ENCODE measurements around the gene AXL. TPM values are rescaled to one million over a fixed set of nuclear protein-coding genes. Genes with fewer than 3 reads are reported as not detected.
"Not testable (repeated sequence)": the region's sequence is repeated elsewhere in the genome, so short reads cannot be mapped to it uniquely, and the experiment has no call there.

AXL gene
- total and polyA plus RNA-seq, 2 of the 8 experiments (the other 6 are each of a cell fraction or from before 2014, with no cell fraction given) = 35.3 to 51.0 TPM

DNA sequence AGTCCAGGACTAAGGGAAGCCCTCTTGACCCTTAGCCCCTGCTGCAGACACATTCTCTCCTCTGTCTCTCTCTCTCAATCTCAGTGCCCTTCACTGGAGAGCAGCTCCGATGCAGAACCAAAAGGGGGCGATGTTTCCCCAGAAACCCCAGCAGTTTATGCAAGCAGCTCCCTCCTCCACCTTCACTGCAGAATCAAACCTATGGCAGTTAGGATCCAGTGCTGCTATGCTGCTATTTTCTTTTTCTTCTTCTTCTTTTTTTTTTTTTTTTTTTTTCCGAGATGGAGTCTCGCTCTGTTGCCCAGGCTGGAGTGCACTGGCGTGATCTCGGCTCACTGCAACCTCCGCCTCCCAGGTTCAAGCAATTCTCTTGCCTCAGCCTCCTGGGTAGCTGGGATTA, 14.7 kb upstream of the AXL start:
- not testable (repeated sequence) for H3K9me3 ChIP-seq (ENCODE audit: insufficient read depth in 2 of 2, low read depth in 1 of 2, low read length in 1 of 2); H3K23me2 ChIP-seq (ENCODE audit: low read depth, low read length); H4K91ac ChIP-seq (replicated peaks; ENCODE audit: insufficient read length, low read length); H2BK5ac ChIP-seq (ENCODE audit: low read depth, low read length); H3K14ac ChIP-seq (ENCODE audit: insufficient read length); H3K4me1 ChIP-seq (replicated peaks in 1 of 4; ENCODE audit: control insufficient read depth in 3 of 4, insufficient read depth in 4 of 4, low read length in 3 of 4); H2BK12ac ChIP-seq (ENCODE audit: low read depth, low read length); H3K56ac ChIP-seq (replicated peaks; ENCODE audit: insufficient read length, low read depth, low read length); H2AFZ ChIP-seq (ENCODE audit: low read length); H4K5ac ChIP-seq (ENCODE audit: insufficient read length, low read depth, low read length); H3K79me1 ChIP-seq (ENCODE audit: low read depth, low read length); H2BK120ac ChIP-seq (replicated peaks; ENCODE audit: low read depth, low read length); H3K23ac ChIP-seq (ENCODE audit: insufficient read length); H2BK20ac ChIP-seq (ENCODE audit: low read length); H3K4me2 ChIP-seq (ENCODE audit: insufficient read depth in 1 of 2, low read depth in 2 of 2, low read length in 2 of 2); H2BK15ac ChIP-seq (ENCODE audit: low read length); H3K18ac ChIP-seq (ENCODE audit: extremely low read depth, low read length); H3K9ac ChIP-seq (replicated peaks in 1 of 4; ENCODE audit: extremely low read depth in 1 of 4, low read depth in 3 of 4, low read length in 3 of 4); H3K4me3 ChIP-seq (ENCODE audit: extremely low read depth in 1 of 4, insufficient read depth in 2 of 4, low read depth in 3 of 4, low read length in 4 of 4); H3K79me2 ChIP-seq (ENCODE audit: control insufficient read depth in 1 of 2, insufficient read depth in 2 of 2, low read length in 2 of 2); H4K8ac ChIP-seq (ENCODE audit: extremely low read depth, insufficient read depth, low read length); H2AK5ac ChIP-seq (ENCODE audit: low read depth, low read length); H3K27me3 ChIP-seq (replicated peaks in 1 of 4; ENCODE audit: control insufficient read depth in 3 of 4, extremely low read depth in 1 of 4, insufficient read depth in 3 of 4, low read length in 3 of 4); H3K4ac ChIP-seq (replicated peaks; ENCODE audit: insufficient read length, low read depth, low read length); H3K27ac ChIP-seq (ENCODE audit: low read depth, low read length)
- POLR2A ChIA-PET (ENCODE audit: partially characterized antibody) = interaction anchor here (0.6 to 6.9 kb wide), 10 partner anchors 11 to 104 kb away, joined by 3 to 67 read pairs (median 6); partner anchors contain the start of genes AXL, CYP2S1 and HNRNPUL1
- FAIRE-seq (peak; percentile 65), DNase-seq (ENCODE audit: low read depth in 1 of 2, low spot score in 2 of 2) (peak; percentile 54 to 85)
- Histone ChIP-seq H3K36me3 (ENCODE audit: control insufficient read depth in 2 of 4, insufficient read depth in 4 of 4, low read length in 3 of 4) (peaks cover 34 to 81% (median 55%) of the 10 kb centered on the region in 4 experiments), H4K20me1 (replicated peaks in 1 of 2; ENCODE audit: control insufficient read depth in 1 of 2, insufficient read depth in 2 of 2, low read length in 2 of 2) (peaks cover 3 to 17% of the 10 kb centered on the region in 2 experiments)
- peak; percentile 85 to 96 (median 88) for TF ChIP-seq CTCF (IDR thresholded peaks at IDR 0.05; ENCODE audit: control extremely low read depth in 1 of 3, insufficient read depth in 1 of 3, low read depth in 1 of 3, low read length in 3 of 3)
- peak; percentile 91 to 94 for TF ChIP-seq RAD21 (IDR thresholded peaks at IDR 0.05 in 1 of 2, conservative IDR thresholded peaks at IDR 0.05 in 1 of 2; ENCODE audit: low read depth in 2 of 2, low read length in 2 of 2)
- CTCF ChIA-PET (ENCODE audit: partially characterized antibody) = interaction anchor here (0.6 to 8.2 kb wide), 31 partner anchors 9 to 272 kb away, joined by 3 to 89 read pairs (median 5); partner anchors contain the start of genes CYP2S1 and HNRNPUL1
- WGBS, 2 experiments (ENCODE audit: extremely low coverage in 1 of 2, insufficient coverage in 1 of 2, insufficient read length in 1 of 2, insufficient replicate concordance in 2 of 2, low coverage in 1 of 2, low lambda C conversion rate in 2 of 2, missing lambda C conversion rate in 1 of 2) = 33% methylated on average over 3 of the region's 7 CpGs; no CpG with 5 or more reads in 1 of the 2 experiments

Measured in H1 (cell line).